Measurements from ENCODE around the gene GRIP2.

The GRIP2 gene

GRCh38 chr3:14486460-14486859 is 53.7 kb downstream of the GRIP2 start:
- DNase-seq: no peak

- DNase-seq: no peak
These were observed 54.2 kb downstream of the GRIP2 start for GRCh38 chr3:14485981-14486380.

GRCh38 chr3:14484741-14485140 is 55.4 kb downstream of the GRIP2 start:
- DNase-seq: no peak

DNA sequence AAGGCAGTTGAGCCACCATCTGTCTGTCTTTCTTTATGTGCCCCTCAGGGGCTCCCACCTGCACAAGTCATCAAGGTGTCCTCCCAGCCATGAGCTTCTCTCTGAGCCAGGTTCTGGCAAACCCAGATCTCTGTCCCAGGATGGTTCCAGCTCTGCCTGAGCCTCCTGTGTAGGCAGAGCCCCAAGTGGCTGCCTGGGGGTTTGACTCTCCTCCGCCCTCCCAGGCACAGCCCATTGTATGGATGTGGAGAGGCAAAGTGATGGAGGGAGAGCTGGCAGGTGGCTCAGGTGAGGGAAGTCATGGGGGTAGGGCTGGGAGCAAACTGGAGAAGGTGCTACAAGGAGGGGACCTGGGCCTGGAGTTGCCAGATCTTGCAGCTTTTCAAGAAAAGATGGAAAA is 56.9 kb downstream of the GRIP2 start:
- no peak for DNase-seq

DNA sequence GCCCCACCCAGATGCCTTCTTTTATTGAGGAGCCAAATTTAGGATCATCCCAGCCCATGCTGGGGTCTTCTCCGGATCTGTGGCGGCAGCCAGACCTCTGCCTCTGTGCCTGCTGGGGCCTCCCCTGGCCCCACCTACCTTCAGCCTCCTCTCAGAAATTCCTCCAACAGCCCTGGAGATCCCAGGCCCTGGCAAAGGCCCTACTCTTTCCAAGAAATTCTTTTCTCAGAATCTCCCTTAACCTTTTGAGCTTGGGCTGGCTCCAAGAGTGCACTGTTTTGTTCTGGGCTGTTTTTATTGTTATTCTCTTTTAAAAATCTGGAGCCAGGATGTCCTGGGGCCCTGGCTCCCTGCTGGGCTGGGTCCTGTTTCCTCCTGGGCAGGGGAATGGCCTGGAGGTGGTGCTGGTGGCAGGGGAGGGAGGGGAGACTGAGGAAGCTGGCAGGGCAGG is 57.8 kb downstream of the GRIP2 start:
- no peak for DNase-seq

- no peak for DNase-seq
These were observed 58.5 kb downstream of the GRIP2 start for GRCh38 chr3:14481646-14482036.

DNA sequence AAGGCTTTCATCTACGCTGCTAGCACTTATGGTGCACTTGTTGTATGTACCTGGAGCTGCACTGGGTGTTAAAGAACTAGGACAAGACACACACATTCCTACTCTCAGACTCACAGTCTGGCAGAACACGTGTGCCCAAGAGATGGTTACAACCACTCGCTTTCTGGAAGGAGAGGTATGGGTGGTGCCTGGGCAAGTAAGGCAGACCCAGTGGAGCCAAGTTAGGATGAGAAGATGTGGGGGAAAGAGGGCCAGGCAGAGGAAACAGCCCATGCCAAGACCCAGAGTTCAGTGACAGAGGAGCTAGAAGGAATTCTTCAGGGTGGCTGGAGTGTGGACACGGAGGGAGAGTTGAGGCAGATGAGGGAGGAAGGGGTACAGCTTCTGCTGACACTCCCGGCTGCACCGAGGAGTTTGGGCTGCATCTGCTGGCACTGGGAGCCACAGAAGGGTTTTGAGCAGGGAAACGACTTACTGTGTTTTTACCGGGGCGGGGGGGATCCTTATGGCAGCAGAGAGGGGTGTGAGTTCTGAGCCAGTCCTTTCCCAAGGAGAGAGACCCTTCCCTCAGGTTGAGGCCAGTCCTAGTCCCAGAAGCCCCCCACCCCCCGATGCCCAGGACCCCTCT is 59.0 kb downstream of the GRIP2 start:
- no peak for DNase-seq

GRCh38 chr3:14480207-14481017 is 59.7 kb downstream of the GRIP2 start:
- DNase-seq: no peak

- no peak for DNase-seq
These were observed 60.6 kb downstream of the GRIP2 start for GRCh38 chr3:14479591-14479990.

DNA sequence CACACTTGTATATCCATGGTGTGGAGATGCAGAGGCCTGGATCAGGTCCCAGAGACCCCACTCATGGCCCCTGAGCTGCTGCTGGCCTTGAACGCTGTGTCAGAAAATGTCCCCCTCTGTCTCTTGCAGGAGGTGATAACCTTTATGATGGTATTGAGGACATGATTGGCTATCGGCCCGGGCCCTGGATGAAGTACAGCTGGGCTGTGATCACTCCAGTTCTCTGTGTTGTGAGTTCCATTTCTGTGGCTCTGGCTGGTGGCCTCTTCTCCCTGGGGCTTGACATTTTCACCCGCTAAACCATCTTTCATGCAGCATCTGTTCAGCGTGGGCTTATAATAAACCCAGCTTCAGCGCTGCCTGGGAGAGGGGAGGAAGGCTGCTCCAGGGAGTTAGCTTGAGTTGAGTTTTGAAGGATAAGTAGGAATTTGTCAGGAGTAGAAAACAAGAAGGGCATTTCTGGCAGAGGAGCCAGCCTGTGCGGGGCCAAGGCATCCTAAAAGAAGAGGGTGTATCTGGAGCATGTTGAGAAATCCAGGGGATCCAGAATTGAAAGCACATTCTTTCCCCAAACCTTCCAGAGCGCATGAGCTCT is 61.1 kb downstream of the GRIP2 start:
- DNase-seq: no peak

DNA sequence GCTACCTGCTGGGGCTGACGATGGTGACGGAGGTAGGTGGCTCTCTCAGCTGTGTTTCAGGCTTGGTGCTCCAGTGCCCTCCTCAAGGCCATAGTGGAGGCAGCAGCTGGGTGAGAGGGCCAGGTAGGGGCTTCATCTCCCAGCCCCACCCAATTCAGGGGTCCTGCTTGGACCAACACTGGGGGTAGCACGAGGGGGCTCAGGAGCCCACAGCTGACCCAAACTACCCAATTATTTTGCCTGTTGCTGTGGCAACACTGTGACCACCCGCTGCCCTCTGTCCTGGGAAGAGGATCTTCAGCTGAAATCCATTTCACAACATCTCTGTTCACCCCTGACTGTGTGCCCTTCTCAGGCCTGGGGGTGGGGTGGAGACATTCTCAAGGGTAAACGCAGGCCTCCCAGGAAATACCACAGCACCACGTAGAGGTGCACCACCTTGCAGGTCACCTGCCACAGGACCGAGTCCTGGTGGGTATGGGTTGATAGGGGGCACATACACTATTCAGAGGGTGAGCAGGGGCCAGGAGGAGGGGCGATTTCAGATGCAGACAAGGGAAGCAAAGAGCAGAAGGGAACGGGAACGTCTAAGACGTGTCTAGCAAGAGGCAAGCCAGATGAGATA is 62.7 kb downstream of the GRIP2 start:
- DNase-seq: no peak

- DNase-seq: no peak
These were observed 63.4 kb downstream of the GRIP2 start for GRCh38 chr3:14476583-14477265.

- no peak for DNase-seq
These were observed 64.5 kb downstream of the GRIP2 start for GRCh38 chr3:14475621-14476020.

- no peak for DNase-seq
These were observed 65.6 kb downstream of the GRIP2 start for GRCh38 chr3:14474363-14475081.

DNA sequence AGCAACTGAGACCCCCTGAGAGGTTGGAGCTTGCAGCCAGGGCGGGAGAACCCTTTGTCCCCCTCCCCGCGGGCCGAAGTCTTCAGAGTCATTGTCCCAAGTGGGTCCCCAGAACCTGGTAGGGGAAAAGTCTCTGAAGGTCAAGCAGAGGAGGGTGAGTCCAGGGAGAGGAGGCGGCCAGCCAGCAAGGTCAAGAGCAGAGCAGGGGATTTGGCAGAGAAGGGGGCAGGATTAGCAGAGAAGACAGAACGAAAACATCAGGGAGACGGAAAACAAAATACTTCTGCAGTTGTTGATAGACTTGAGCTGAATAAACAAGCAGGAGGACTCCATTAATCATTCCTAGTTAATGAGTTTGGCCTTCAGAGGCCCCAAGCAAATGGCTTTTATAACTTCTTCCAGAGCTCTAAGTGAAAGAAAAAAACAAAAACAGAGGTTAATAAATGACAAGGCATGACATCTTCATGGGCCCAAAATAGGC is 66.7 kb downstream of the GRIP2 start:
- no peak for DNase-seq

- no peak for DNase-seq
These were observed 67.4 kb downstream of the GRIP2 start for GRCh38 chr3:14472471-14473351.

DNA sequence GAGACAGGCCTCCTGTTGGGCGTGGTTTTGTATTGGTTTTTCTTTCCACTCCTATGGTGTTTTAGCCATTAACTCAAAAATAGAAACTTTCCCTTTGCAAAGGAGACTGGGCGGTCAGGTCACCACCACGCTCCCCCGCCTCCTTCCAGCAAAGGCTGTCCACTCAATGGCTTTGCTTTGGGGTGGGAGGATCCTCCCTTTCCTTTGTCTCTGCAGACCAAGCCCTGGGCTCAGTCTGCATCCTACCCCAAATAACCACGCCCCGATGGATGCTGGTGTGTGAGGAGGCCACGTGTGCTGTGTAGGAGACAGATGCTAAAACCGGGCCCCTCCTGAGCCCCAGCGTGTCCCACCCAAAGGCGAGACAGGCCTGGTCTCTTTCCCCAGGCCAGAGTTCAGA is 68.5 kb downstream of the GRIP2 start:
- DNase-seq: no peak

GRCh38 chr3:14471016-14471415 is 69.1 kb downstream of the GRIP2 start:
- no peak for DNase-seq

DNA sequence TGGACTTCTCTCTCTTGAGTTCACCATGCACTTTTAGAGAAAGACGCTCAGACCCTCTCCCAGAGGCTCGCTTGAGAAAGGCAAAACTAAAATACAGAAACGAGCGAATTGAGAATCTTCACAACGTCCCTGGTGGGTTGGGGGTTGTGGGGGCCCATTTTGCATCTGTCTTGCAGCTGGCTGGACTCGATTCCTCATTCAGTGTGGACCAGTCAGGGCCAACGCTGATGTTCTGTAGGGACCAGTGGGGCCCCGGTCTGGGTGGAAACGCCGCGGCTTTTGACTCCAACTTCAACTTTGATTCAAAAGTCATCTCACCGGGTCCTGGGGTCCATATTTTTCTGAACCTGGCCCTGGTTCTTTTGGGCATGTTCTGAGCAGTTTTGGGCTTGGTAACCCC is 69.7 kb downstream of the GRIP2 start:
- no peak for DNase-seq

- no peak for DNase-seq
These were observed 71.5 kb downstream of the GRIP2 start for GRCh38 chr3:14468621-14468981.
